GM20000 (cell line): ENCODE measurements around the gene EPN1.

Experiments
- DNase-seq: peaks from one replicate; pipeline ENCODE4 v3.0.0; 2012; ENCODE audit warnings: low spot score
- TF ChIP-seq, protein P1 (sequence below): IDR thresholded peaks from 2 replicates; pipeline ENCODE4 v1.5.1; 2012; ENCODE audit warnings: mild to moderate bottlenecking, control low read depth; ENCODE audit errors: extremely low read depth, missing control alignments

Gene EPN1

DNA sequence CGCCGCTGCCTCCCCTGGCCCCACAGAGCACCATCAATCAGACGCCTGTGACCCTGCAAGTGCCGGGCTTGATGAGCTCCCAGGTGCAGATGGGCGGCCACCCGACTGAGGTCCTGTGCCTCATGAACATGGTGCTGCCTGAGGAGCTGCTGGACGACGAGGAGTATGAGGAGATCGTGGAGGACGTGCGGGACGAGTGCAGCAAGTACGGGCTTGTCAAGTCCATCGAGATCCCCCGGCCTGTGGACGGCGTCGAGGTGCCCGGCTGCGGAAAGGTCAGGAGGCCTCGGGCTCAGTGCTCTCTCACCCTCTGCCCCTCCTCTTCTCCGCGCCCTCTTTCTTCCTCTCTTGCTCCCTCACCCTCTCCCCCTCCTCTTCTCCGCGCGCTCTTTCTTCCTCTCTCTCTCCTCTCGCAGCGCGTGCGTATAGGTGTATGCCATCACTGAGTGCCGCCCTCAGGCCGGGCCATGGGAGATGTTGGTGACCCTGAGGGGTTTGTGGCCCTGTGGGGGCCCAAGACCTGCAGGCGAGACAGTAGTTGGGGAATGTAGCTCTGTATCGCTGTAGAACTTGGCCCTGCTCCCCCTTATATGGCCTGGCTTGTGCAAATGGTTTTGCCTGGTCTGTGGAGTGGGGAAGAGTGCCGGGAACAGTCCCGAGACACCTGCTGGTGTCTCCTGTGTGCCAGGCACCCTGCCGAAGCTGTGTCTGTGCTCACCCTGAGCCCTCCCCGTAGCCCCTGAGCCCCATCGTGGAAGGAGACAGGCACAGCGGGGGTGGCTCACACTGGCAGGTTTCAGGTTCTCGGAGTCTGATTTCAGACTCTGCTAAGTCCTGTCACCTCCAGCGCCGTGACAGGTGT lies 5.4 kb upstream of the EPN1 start:
- no peak for DNase-seq
- TF ChIP-seq, protein P1, sequence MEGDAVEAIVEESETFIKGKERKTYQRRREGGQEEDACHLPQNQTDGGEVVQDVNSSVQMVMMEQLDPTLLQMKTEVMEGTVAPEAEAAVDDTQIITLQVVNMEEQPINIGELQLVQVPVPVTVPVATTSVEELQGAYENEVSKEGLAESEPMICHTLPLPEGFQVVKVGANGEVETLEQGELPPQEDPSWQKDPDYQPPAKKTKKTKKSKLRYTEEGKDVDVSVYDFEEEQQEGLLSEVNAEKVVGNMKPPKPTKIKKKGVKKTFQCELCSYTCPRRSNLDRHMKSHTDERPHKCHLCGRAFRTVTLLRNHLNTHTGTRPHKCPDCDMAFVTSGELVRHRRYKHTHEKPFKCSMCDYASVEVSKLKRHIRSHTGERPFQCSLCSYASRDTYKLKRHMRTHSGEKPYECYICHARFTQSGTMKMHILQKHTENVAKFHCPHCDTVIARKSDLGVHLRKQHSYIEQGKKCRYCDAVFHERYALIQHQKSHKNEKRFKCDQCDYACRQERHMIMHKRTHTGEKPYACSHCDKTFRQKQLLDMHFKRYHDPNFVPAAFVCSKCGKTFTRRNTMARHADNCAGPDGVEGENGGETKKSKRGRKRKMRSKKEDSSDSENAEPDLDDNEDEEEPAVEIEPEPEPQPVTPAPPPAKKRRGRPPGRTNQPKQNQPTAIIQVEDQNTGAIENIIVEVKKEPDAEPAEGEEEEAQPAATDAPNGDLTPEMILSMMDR: no peak

DNA sequence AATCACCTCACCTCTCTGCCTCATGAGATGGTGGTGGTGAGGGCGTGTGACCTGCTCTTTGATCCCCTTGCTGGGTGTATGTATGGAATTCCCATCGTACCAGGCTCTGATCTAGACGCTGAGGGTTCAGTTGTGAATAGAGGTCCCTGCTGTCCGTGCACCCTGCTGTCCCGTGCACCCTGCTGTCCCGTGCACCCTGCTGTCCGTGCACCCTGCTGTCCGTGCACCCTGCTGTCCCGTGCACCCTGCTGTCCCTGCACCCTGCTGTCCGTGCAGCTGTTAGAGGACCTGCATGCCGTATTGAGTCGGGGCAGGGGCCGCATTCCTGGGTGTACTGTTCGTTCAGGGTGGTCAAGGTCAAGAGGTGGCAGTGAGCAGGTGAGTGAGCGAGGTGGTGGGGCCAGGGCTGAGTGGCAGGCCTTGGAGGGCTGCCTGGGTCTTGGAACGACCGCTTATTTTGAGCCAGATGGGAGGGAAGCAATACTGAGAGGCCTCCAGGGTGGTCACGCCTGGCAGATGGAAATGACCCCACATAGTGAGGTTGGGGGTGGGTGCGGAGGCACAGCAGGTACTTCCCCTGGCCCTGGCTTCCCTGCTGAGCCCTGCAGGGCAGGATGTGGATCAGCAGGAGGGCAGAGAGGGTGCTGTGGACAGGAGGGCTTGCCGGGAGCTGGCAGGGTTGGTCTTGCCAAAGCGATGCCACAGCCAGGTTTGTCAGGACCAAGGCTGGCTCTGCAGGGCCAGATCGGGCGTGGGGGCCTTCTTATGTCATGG lies 4.6 kb upstream of the EPN1 start:
- TF ChIP-seq, protein P1: no peak
- no peak for DNase-seq

DNA sequence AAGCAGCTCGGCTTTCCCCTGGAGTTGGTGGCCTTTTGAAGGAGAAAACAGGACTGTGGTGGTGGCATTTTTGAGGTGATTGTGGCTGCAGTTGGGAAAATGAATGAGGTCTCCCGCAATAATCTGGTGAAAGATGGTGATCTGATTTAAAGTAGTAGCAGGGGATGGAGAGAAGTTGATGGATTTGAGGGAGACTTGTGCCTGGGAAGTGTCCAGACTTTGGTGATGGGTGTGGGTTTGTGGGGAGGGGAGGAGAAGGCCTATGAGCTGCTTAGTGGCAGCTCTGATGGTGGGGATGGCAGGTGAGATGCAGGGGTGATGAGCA lies 4.0 kb upstream of the EPN1 start:
- no peak for DNase-seq
- TF ChIP-seq, protein P1: no peak

DNA sequence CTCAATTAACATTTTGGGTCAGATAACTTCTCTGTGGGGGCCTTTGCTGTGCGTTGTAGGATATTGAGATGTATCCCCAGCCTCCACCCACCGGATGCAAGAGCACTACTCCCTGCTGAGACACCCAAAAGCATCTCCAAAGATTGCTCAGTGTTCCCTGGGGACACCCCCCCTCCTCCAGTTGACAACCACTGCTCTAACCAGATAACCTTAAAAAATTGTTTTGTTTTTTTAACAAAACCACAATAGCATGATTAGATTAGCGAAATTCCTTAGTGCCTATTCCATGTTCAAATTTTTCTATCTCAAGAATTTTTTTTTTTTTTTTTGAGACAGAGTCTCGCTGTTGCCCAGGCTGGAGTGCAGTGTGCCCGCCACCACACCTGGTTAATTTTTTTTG lies 2.6 kb upstream of the EPN1 start:
- DNase-seq: no peak
- TF ChIP-seq, protein P1: no peak

DNA sequence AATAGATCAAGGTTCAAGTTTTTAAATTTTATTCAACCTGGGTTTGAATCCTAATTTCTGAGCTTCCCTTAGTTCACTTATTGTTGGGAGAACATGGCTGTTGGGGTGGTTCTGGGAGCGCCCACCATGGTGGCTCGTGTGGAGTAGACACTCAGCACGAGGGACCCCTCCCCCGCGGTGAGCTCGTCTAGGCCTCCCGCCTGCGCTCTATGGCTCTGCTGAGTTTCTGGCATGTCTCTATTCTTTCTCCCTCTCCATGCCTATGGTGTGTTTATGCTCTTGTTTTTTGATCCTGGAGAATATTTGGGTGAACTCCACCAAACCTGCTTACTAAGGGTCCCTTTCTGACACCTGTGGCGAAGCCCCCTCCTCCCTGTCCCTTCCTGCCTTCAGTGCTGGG lies 1.6 kb upstream of the EPN1 start:
- TF ChIP-seq, protein P1: no peak
- no peak for DNase-seq

DNA sequence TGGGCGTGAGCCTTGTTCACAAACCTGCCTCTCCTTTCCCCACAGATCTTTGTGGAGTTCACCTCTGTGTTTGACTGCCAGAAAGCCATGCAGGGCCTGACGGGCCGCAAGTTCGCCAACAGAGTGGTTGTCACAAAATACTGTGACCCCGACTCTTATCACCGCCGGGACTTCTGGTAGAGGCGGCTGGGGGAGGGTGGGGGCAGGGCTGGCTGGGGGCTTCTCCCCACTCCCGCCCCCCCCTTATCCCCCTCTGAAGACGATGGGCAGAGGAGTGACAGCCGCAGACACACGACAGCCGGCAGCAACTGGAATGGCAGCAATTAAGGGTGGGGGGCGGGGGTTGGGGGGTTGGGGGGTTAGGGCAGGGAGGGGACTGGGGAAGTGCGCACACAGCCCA lies 1.1 kb upstream of the EPN1 start:
- DNase-seq: no peak
- TF ChIP-seq, protein P1: no peak

DNA sequence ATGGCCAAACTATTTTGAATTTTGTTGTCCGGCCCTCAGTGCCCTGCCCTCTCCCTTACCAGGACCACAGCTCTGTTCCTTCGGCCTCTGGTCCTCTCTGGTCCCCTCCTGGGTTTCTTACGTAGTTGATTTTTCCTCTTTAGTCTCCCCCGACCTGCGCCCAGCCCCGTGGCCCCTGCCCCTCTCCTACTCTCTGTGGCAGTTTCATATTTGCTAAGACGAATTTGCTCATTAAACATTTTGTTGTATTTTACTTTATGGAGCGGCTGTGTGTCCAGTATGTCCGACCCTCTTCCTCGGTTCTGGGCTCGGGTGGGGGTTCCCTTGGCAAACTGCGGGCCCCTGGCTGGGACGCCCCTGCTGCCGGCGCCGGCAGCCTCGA lies 576 bp upstream of the EPN1 start:
- DNase-seq: no peak
- TF ChIP-seq, protein P1: no peak
